Liver (tissue), 9 donors: ENCODE measurements around the gene NFE2L2. TPM values are rescaled to one million over a fixed set of nuclear protein-coding genes. Genes with fewer than 3 reads are reported as not detected.

Experiments used
- DNase-seq: peaks from one replicate; pipeline ENCODE4 v3.0.0-alpha.2; 2017; ENCODE audit warnings: low spot score
- H3K27ac ChIP-seq, 2 donors: one replicate each; pipeline ENCODE4 v1.7.0; 2013; ENCODE audit warnings: inconsistent platforms in 2 of 2, low read length in 2 of 2, control low read depth in 1 of 2, low read depth in 1 of 2, mild to moderate bottlenecking in 1 of 2
- H3K27me3 ChIP-seq, 4 donors: one replicate each; pipeline versions ENCODE4 v1.6.1 to v1.7.0; 2013; ENCODE audit warnings: low read length in 3 of 4, inconsistent platforms in 1 of 4, mild to moderate bottlenecking in 1 of 4, moderate library complexity in 1 of 4; ENCODE audit not compliant: control insufficient read depth in 4 of 4, insufficient read depth in 4 of 4
- H3K36me3 ChIP-seq, 4 donors: one replicate each; pipeline versions ENCODE4 v1.6.1 to v1.7.0; 2013; ENCODE audit warnings: low read length in 3 of 4, mild to moderate bottlenecking in 3 of 4, low read depth in 1 of 4, moderate library complexity in 1 of 4; ENCODE audit not compliant: control insufficient read depth in 4 of 4, insufficient read depth in 3 of 4
- H3K4me1 ChIP-seq, 4 donors: one replicate each; pipeline versions ENCODE4 v1.6.1 to v1.7.0; 2013; ENCODE audit warnings: low read length in 3 of 4, mild to moderate bottlenecking in 3 of 4, moderate library complexity in 1 of 4; ENCODE audit not compliant: control insufficient read depth in 4 of 4, insufficient read depth in 4 of 4
- H3K4me3 ChIP-seq, 3 donors: one replicate each; pipeline versions ENCODE4 v1.6.1 to v1.7.0; 2013; ENCODE audit warnings: low read length in 3 of 3, control low read depth in 1 of 3, low read depth in 1 of 3, mild to moderate bottlenecking in 1 of 3
- H3K9ac ChIP-seq, 2 donors: one replicate each; pipeline ENCODE4 v1.7.0; 2013; ENCODE audit warnings: low read length in 2 of 2, mild to moderate bottlenecking in 2 of 2, moderate library complexity in 2 of 2, control low read depth in 1 of 2, low read depth in 1 of 2
- H3K9me3 ChIP-seq, 4 donors: one replicate each; pipeline versions ENCODE4 v1.6.1 to v1.7.0; 2013; ENCODE audit warnings: low read length in 3 of 4; ENCODE audit not compliant: control insufficient read depth in 4 of 4
- ATF3 ChIP-seq: IDR thresholded peaks from 2 replicates; pipeline ENCODE4 v1.6.1; 2016; ENCODE audit warnings: antibody characterized with exemption
- CTCF ChIP-seq: fragments of 150-350 bp; IDR thresholded peaks from 2 replicates; pipeline ENCODE4 v1.5.1; 2017; ENCODE audit warnings: improper control_type of control experiment, low read depth, low read length; ENCODE audit not compliant: missing input control
- EGR1 ChIP-seq, 2 donors: IDR thresholded peaks; 2 replicates each; pipeline ENCODE4 v1.6.1; 2016 to 2018; ENCODE audit warnings: antibody characterized with exemption in 2 of 2, low read depth in 2 of 2
- FOXA1 ChIP-seq: IDR thresholded peaks from 2 replicates; pipeline ENCODE4 v1.6.1; 2016; ENCODE audit warnings: antibody characterized with exemption
- FOXA2 ChIP-seq: IDR thresholded peaks from 2 replicates; pipeline ENCODE4 v1.6.1; 2016; ENCODE audit warnings: antibody characterized with exemption
- GABPA ChIP-seq, 2 donors: IDR thresholded peaks in 1 of 2; conservative IDR thresholded peaks in 1 of 2; 2 replicates each; pipeline ENCODE4 v1.6.1; 2016; ENCODE audit warnings: antibody characterized with exemption in 2 of 2, mild to moderate bottlenecking in 1 of 2, moderate library complexity in 1 of 2
- HNF4A ChIP-seq, 2 donors: conservative IDR thresholded peaks; 2 replicates each; pipeline ENCODE4 v1.6.1; 2016; ENCODE audit warnings: antibody characterized with exemption in 2 of 2, mild to moderate bottlenecking in 2 of 2
- HNF4G ChIP-seq: IDR thresholded peaks from 2 replicates; pipeline ENCODE4 v1.6.1; 2016; ENCODE audit warnings: antibody characterized with exemption
- JUND ChIP-seq, 2 donors: IDR thresholded peaks; 2 replicates each; pipeline ENCODE4 v1.6.1; 2016; ENCODE audit warnings: antibody characterized with exemption in 2 of 2
- MAX ChIP-seq: IDR thresholded peaks from 2 replicates; pipeline ENCODE4 v1.6.1; 2016; ENCODE audit warnings: antibody characterized with exemption
- NR2F2 ChIP-seq: IDR thresholded peaks from 2 replicates; pipeline ENCODE4 v1.6.1; 2016; ENCODE audit warnings: antibody characterized with exemption
- RAD21 ChIP-seq, 2 donors: IDR thresholded peaks; 2 replicates each; pipeline ENCODE4 v1.6.1; 2016; ENCODE audit warnings: antibody characterized with exemption in 2 of 2, mild to moderate bottlenecking in 2 of 2
- REST ChIP-seq: IDR thresholded peaks from 2 replicates; pipeline ENCODE4 v1.6.1; 2016; ENCODE audit warnings: antibody characterized with exemption, mild to moderate bottlenecking
- RXRA ChIP-seq, 2 donors: IDR thresholded peaks; 2 replicates each; pipeline ENCODE4 v1.6.1; 2017 to 2018; ENCODE audit warnings: antibody characterized with exemption in 2 of 2, mild to moderate bottlenecking in 1 of 2
- SP1 ChIP-seq: IDR thresholded peaks from 2 replicates; pipeline ENCODE4 v1.6.1; 2018; ENCODE audit warnings: antibody characterized with exemption, mild to moderate bottlenecking
- TAF1 ChIP-seq: conservative IDR thresholded peaks from 2 replicates; pipeline ENCODE4 v1.6.1; 2016; ENCODE audit warnings: antibody characterized with exemption, mild to moderate bottlenecking
- YY1 ChIP-seq: IDR thresholded peaks from 2 replicates; pipeline ENCODE4 v1.6.1; 2016; ENCODE audit warnings: antibody characterized with exemption, mild to moderate bottlenecking
- ZBTB33 ChIP-seq: IDR thresholded peaks from 2 replicates; pipeline ENCODE4 v1.6.1; 2016; ENCODE audit warnings: antibody characterized with exemption
- WGBS: extraction: QIAGEN DNeasy Blood & Tissue Kit; methylation state at CpG from one replicate; pipeline ENCODE4 v1.1.7; 2013; 5-methylcytosine and 5-hydroxymethylcytosine counted together
- polyA plus RNA-seq, 2 donors: library from polyadenylated mRNA; stranded (reverse) in 1 of 2; unstranded in 1 of 2; fragments of 200-250 nt in 1 of 2; fragments of >200 nt in 1 of 2; fragmentation: Nextera tagmentation in 1 of 2; extraction: Ambion mirVana in 1 of 2; gene quantifications; one replicate each; pipeline versions ENCODE4 v1.2.1 to v1.2.3, GENCODE V29; 2013 to 2015
- total RNA-seq, 2 donors: library from RNA; depleted of rRNA; stranded (reverse); fragments of >200 nt; gene quantifications; one replicate each; pipeline ENCODE4 v1.2.3, GENCODE V29; 2014
- donor health status: healthy.
- donor health status: healthy.
- donor health status: healthy.
- donor health status: healthy.
- donor health status: healthy.

The NFE2L2 gene
- total and polyA plus RNA-seq, 4 donors = 22.5 to 31.0 (median 27.1) TPM

- Histone ChIP-seq H3K9ac (no peak overlapping the region), H3K4me1 (peaks cover 2 to 21% (median 14%) of the 10 kb centered on the region in 4 donors), H3K4me3 (no peak overlapping the region), H3K27ac (no peak overlapping the region), H3K9me3 (no peaks in the 10 kb centered on the region), H3K36me3 (no peaks in the 10 kb centered on the region), H3K27me3 (no peaks in the 10 kb centered on the region)
- DNase-seq = no peak
- TF ChIP-seq HNF4G (no peak), EGR1 (IDR thresholded peaks at IDR 0.05; ENCODE audit: low read depth in 2 of 2) (no peak), REST (no peak), FOXA2 (no peak), HNF4A (conservative IDR thresholded peaks at IDR 0.05) (no peak)
- WGBS = 80% methylated on average over 2 of the region's 2 CpGs
These were observed 21.6 kb upstream of the NFE2L2 start for GRCh38 chr2:177285892-177286715.

- no peaks in the 10 kb centered on the region for H3K9me3 ChIP-seq
- no peak for DNase-seq
- H3K27me3 ChIP-seq = no peaks in the 10 kb centered on the region
- H3K4me3 ChIP-seq = no peak overlapping the region
- WGBS = 97% methylated on average over 3 of the region's 3 CpGs
- no peak overlapping the region for H3K9ac ChIP-seq
- H3K4me1 ChIP-seq = peaks cover 2 to 21% (median 14%) of the 10 kb centered on the region in 4 donors
- no peak for TF ChIP-seq GABPA (IDR thresholded peaks at IDR 0.05 in 1 of 2, conservative IDR thresholded peaks at IDR 0.05 in 1 of 2)
- no peak for TF ChIP-seq RAD21 (IDR thresholded peaks at IDR 0.05)
- TF ChIP-seq FOXA1 = no peak
- no peak for TF ChIP-seq TAF1
- TF ChIP-seq YY1 = no peak
- no peak for TF ChIP-seq CTCF
- no peak for TF ChIP-seq RXRA (IDR thresholded peaks at IDR 0.05)
- no peak for TF ChIP-seq JUND (IDR thresholded peaks at IDR 0.05)
- TF ChIP-seq ATF3 = no peak
- no peak for TF ChIP-seq HNF4A (conservative IDR thresholded peaks at IDR 0.05)
- no peak for TF ChIP-seq FOXA2
- no peak for TF ChIP-seq NR2F2
- no peak for TF ChIP-seq EGR1 (IDR thresholded peaks at IDR 0.05; ENCODE audit: low read depth in 2 of 2)
- no peak for TF ChIP-seq HNF4G
- no peak for TF ChIP-seq MAX
- TF ChIP-seq SP1 = no peak
- TF ChIP-seq ZBTB33 = no peak
- TF ChIP-seq REST = no peak
- H3K27ac ChIP-seq = no peak overlapping the region
- no peaks in the 10 kb centered on the region for H3K36me3 ChIP-seq
These were observed 20.0 kb upstream of the NFE2L2 start for GRCh38 chr2:177284531-177284930.
